Cardiac muscle cell (in vitro differentiated cells and primary cell): Measurements from ENCODE around the gene FTO. TPM values are rescaled to one million over a fixed set of nuclear protein-coding genes. Genes with fewer than 3 reads are reported as not detected.

Source experiments
- DNase-seq, 2 donors: peaks; one replicate each; pipeline versions ENCODE4 v3.0.0 to v3.0.0-alpha.2; 2010 to 2017; ENCODE audit warnings: low read depth in 1 of 2, low spot score in 1 of 2
- H3K27ac ChIP-seq: fragments of 200-600 bp; sonication (generic); 2 replicates; pipeline ENCODE4 v1.5.1; 2016
- H3K27me3 ChIP-seq: fragments of 200-600 bp; sonication (generic); 2 replicates; pipeline ENCODE4 v1.6.0; 2016; ENCODE audit warnings: control low read depth
- H3K36me3 ChIP-seq: fragments of 200-600 bp; sonication (generic); 2 replicates; pipeline ENCODE4 v1.5.1; 2016; ENCODE audit warnings: control low read depth
- H3K4me1 ChIP-seq: fragments of 200-600 bp; sonication (generic); 2 replicates; pipeline ENCODE4 v1.8.1; 2017; ENCODE audit warnings: low read depth, mild to moderate bottlenecking, mixed run types
- H3K4me3 ChIP-seq: fragments of 200-600 bp; sonication (generic); 2 replicates; pipeline ENCODE4 v1.5.1; 2016; ENCODE audit warnings: mild to moderate bottlenecking
- H3K9me3 ChIP-seq: fragments of 200-600 bp; sonication (generic); 2 replicates; pipeline ENCODE4 v1.5.1; 2017; ENCODE audit warnings: low read depth, mild to moderate bottlenecking, control low read depth
- CTCF ChIP-seq: IDR thresholded peaks from 2 replicates; pipeline ENCODE4 v1.5.1; 2012; ENCODE audit warnings: low read depth, mild to moderate bottlenecking, low read length
- polyA plus RNA-seq: library from polyadenylated mRNA; unstranded; fragments of >200 nt; fragmentation: Nextera tagmentation; extraction: Ambion mirVana; gene quantifications from 2 replicates; pipeline ENCODE4 v1.2.1, GENCODE V29; 2016
- total RNA-seq: library from RNA; depleted of rRNA; stranded (reverse); fragments of >200 nt; gene quantifications from 2 replicates; pipeline ENCODE4 v1.2.3, GENCODE V29; 2016

Gene FTO
- total RNA-seq, result 90.6 and 93.8 TPM in 2 replicates
- polyA plus RNA-seq, result 77.7 and 116 TPM in 2 replicates

- H3K27ac ChIP-seq, result no peak within 1 kb of the TSS
- H3K27me3 ChIP-seq, result no peaks in the 10 kb centered on the region
- DNase-seq, result peak; percentile 97 to 99
- peaks cover 7% of the 10 kb centered on the region for H3K4me1 ChIP-seq
- TF ChIP-seq CTCF, result no peak
- H3K36me3 ChIP-seq, result no peaks in the 10 kb centered on the region
- H3K4me3 ChIP-seq, result peak within 1 kb of the TSS; percentile 54
- no peaks in the 10 kb centered on the region for H3K9me3 ChIP-seq
Observed at GRCh38 chr16:53703590-53704444, at the start of gene FTO, which contains the start of gene RPGRIP1L. FTO (plus strand) TSS chr16:53704156. RPGRIP1L (minus strand) TSS chr16:53703859; CDS start chr16:53700723, 3,136 bp downstream.

- Histone ChIP-seq H3K27ac (no peak overlapping the region), H3K4me3 (no peak overlapping the region), H3K36me3 (peaks cover 3% of the 10 kb centered on the region), H3K4me1 (peaks cover 7% of the 10 kb centered on the region), H3K9me3 (no peaks in the 10 kb centered on the region), H3K27me3 (no peaks in the 10 kb centered on the region)
- no peak for TF ChIP-seq CTCF
- DNase-seq, result no peak
Observed at GRCh38 chr16:53654946-53655345, 49.0 kb upstream of the FTO start.

GRCh38 chr16:53662072-53662471 is 41.9 kb upstream of the FTO start:
- Histone ChIP-seq H3K9me3 (no peaks in the 10 kb centered on the region), H3K36me3 (peaks cover 3% of the 10 kb centered on the region), H3K4me1 (peaks cover 14% of the 10 kb centered on the region), H3K27ac (no peak overlapping the region), H3K4me3 (no peak overlapping the region), H3K27me3 (no peaks in the 10 kb centered on the region)
- DNase-seq, result no peak
- no peak for TF ChIP-seq CTCF

GRCh38 chr16:53664724-53665345 is 39.1 kb upstream of the FTO start:
- H3K9me3 ChIP-seq, result no peaks in the 10 kb centered on the region
- H3K36me3 ChIP-seq, result no peaks in the 10 kb centered on the region
- peaks cover 14% of the 10 kb centered on the region for H3K4me1 ChIP-seq
- H3K27ac ChIP-seq, result no peak overlapping the region
- peak; percentile 5 to 91 for DNase-seq
- no peak for TF ChIP-seq CTCF
- H3K4me3 ChIP-seq, result no peak overlapping the region
- H3K27me3 ChIP-seq, result no peaks in the 10 kb centered on the region

- no peak for TF ChIP-seq CTCF
- H3K4me1 ChIP-seq, result peaks cover 14% of the 10 kb centered on the region
- H3K4me3 ChIP-seq, result no peak overlapping the region
- H3K27me3 ChIP-seq, result no peaks in the 10 kb centered on the region
- no peaks in the 10 kb centered on the region for H3K9me3 ChIP-seq
- H3K36me3 ChIP-seq, result no peaks in the 10 kb centered on the region
- no peak for DNase-seq
- no peak overlapping the region for H3K27ac ChIP-seq
Observed at GRCh38 chr16:53666786-53667415, 37.1 kb upstream of the FTO start.
